Spinal cord (tissue), 10 donors: ENCODE measurements around the gene EDRF1. TPM values are rescaled to one million over a fixed set of nuclear protein-coding genes. Genes with fewer than 3 reads are reported as not detected.
A peak's percentile ranks its signal among the peaks of the same experiment; 100 is the strongest.

Experiments
- DNase-seq, 6 donors: peaks; one replicate each; pipeline versions ENCODE4 v3.0.0 to v3.0.0-alpha.2; 2013 to 2015; ENCODE audit warnings: low spot score in 6 of 6, low read depth in 4 of 6
- H3K27ac ChIP-seq: one replicate; pipeline ENCODE4 v1.5.1; 2013; ENCODE audit warnings: low read depth, low read length, control low read depth
- H3K27me3 ChIP-seq: one replicate; pipeline ENCODE4 v1.6.1; 2013; ENCODE audit warnings: low read length; ENCODE audit not compliant: control insufficient read depth, insufficient read depth
- H3K36me3 ChIP-seq: one replicate; pipeline ENCODE4 v1.6.1; 2013; ENCODE audit warnings: low read length; ENCODE audit not compliant: control insufficient read depth, insufficient read depth
- H3K4me1 ChIP-seq: one replicate; pipeline ENCODE4 v1.6.1; 2013; ENCODE audit warnings: low read length; ENCODE audit not compliant: control insufficient read depth, insufficient read depth
- H3K4me3 ChIP-seq: one replicate; pipeline ENCODE4 v1.5.1; 2013; ENCODE audit warnings: low read depth, low read length, control low read depth
- H3K9me3 ChIP-seq: one replicate; pipeline ENCODE4 v1.6.1; 2013; ENCODE audit warnings: low read length; ENCODE audit not compliant: control insufficient read depth, insufficient read depth
- WGBS: methylation state at CpG from one replicate; pipeline ENCODE4 v1.1.5; 2013; ENCODE audit warnings: missing lambda C conversion rate; ENCODE audit not compliant: insufficient coverage; 5-methylcytosine and 5-hydroxymethylcytosine counted together
- polyA plus RNA-seq, 2 donors: library from polyadenylated mRNA; unstranded; fragments of 120-200 nt; gene quantifications; one replicate each; pipeline ENCODE4 v1.2.1, GENCODE V29; 2013; ENCODE audit not compliant: insufficient read length in 2 of 2
- total RNA-seq, 2 donors: library from RNA; depleted of rRNA in 1 of 2; stranded (reverse); fragments of 120-200 nt in 1 of 2; fragments of >200 nt in 1 of 2; gene quantifications; one replicate each; pipeline versions ENCODE4 v1.2.3 to v1.2.4, GENCODE V29; 2013 to 2014
- donor health status: healthy.

EDRF1 gene
- total and polyA plus RNA-seq, 4 donors = 30.6 to 37.6 (median 34.2) TPM

- 100% methylated on average over 1 of the region's 3 CpGs for WGBS
- Histone ChIP-seq H3K27me3 (no peaks in the 10 kb centered on the region), H3K4me3 (no peak overlapping the region), H3K4me1 (no peaks in the 10 kb centered on the region), H3K36me3 (peaks cover 22% of the 10 kb centered on the region), H3K9me3 (no peaks in the 10 kb centered on the region), H3K27ac (no peak overlapping the region)
- DNase-seq = no peak
Observed at GRCh38 chr10:125727436-125727835, 7.9 kb downstream of the EDRF1 start.

- no peak for DNase-seq
- Histone ChIP-seq H3K4me1 (no peaks in the 10 kb centered on the region), H3K27ac (no peak overlapping the region), H3K4me3 (no peak overlapping the region), H3K36me3 (peaks cover 23% of the 10 kb centered on the region), H3K27me3 (no peaks in the 10 kb centered on the region), H3K9me3 (no peaks in the 10 kb centered on the region)
- WGBS = no CpG with 5 or more reads among the region's 1 CpG
Observed at GRCh38 chr10:125734148-125734547, 14.6 kb downstream of the EDRF1 start.

- H3K27ac ChIP-seq = no peak overlapping the region
- DNase-seq = no peak
- no peaks in the 10 kb centered on the region for H3K9me3 ChIP-seq
- no CpG with 5 or more reads among the region's 1 CpG for WGBS
- peaks cover 23% of the 10 kb centered on the region for H3K36me3 ChIP-seq
- H3K4me1 ChIP-seq = no peaks in the 10 kb centered on the region
- no peak overlapping the region for H3K4me3 ChIP-seq
- no peaks in the 10 kb centered on the region for H3K27me3 ChIP-seq
Observed at GRCh38 chr10:125734823-125735222, 15.3 kb downstream of the EDRF1 start.

- H3K36me3 ChIP-seq = peaks cover 24% of the 10 kb centered on the region
Observed at GRCh38 chr10:125738206-125738605, 18.7 kb downstream of the EDRF1 start.

GRCh38 chr10:125739994-125740679, 20.6 kb downstream of the EDRF1 start:
- Histone ChIP-seq H3K27ac (no peak overlapping the region), H3K36me3 (peaks cover 40% of the 10 kb centered on the region)
- 79% methylated on average over 4 of the region's 7 CpGs for WGBS

More at GRCh38 chr10:125738206-125738605, 18.7 kb downstream of the EDRF1 start:
- Histone ChIP-seq H3K4me3 (no peak overlapping the region), H3K27ac (no peak overlapping the region), H3K4me1 (no peaks in the 10 kb centered on the region), H3K27me3 (no peaks in the 10 kb centered on the region), H3K9me3 (no peaks in the 10 kb centered on the region)
- DNase-seq = no peak
- 40% methylated on average over 1 of the region's 5 CpGs for WGBS

GRCh38 chr10:125742465-125742864, 23.0 kb downstream of the EDRF1 start:
- H3K4me1 ChIP-seq = no peaks in the 10 kb centered on the region
- no CpG with 5 or more reads among the region's 2 CpGs for WGBS
- no peaks in the 10 kb centered on the region for H3K27me3 ChIP-seq
- H3K36me3 ChIP-seq = peaks cover 43% of the 10 kb centered on the region
- peak in 4 of 6 donors; percentile 13 to 81 (median 20) for DNase-seq
- no peaks in the 10 kb centered on the region for H3K9me3 ChIP-seq
- no peak overlapping the region for H3K4me3 ChIP-seq
- H3K27ac ChIP-seq = no peak overlapping the region

More at GRCh38 chr10:125739994-125740679, 20.6 kb downstream of the EDRF1 start:
- H3K4me3 ChIP-seq = no peak overlapping the region
- peak in 1 of 6 donors; percentile 15 for DNase-seq
- H3K27me3 ChIP-seq = no peaks in the 10 kb centered on the region
- no peaks in the 10 kb centered on the region for H3K4me1 ChIP-seq
- no peaks in the 10 kb centered on the region for H3K9me3 ChIP-seq

GRCh38 chr10:125744909-125745308, 25.4 kb downstream of the EDRF1 start:
- H3K27me3 ChIP-seq = no peaks in the 10 kb centered on the region
- WGBS = 100% methylated on average over 1 of the region's 2 CpGs
- no peaks in the 10 kb centered on the region for H3K4me1 ChIP-seq
- H3K36me3 ChIP-seq = peaks cover 49% of the 10 kb centered on the region
- no peak overlapping the region for H3K4me3 ChIP-seq
- no peak overlapping the region for H3K27ac ChIP-seq
- H3K9me3 ChIP-seq = no peaks in the 10 kb centered on the region
- DNase-seq = no peak

GRCh38 chr10:125747417-125747816, 27.9 kb downstream of the EDRF1 start:
- no peak for DNase-seq
- 90% methylated on average over 2 of the region's 5 CpGs for WGBS
- peaks cover 46% of the 10 kb centered on the region for H3K36me3 ChIP-seq
- H3K4me1 ChIP-seq = no peaks in the 10 kb centered on the region
- H3K27me3 ChIP-seq = no peaks in the 10 kb centered on the region
- no peaks in the 10 kb centered on the region for H3K9me3 ChIP-seq
- no peak overlapping the region for H3K4me3 ChIP-seq
- no peak overlapping the region for H3K27ac ChIP-seq

GRCh38 chr10:125756196-125756595, 36.7 kb downstream of the EDRF1 start:
- Histone ChIP-seq H3K36me3 (peaks cover 29% of the 10 kb centered on the region), H3K4me3 (no peak overlapping the region), H3K27me3 (no peaks in the 10 kb centered on the region), H3K4me1 (no peaks in the 10 kb centered on the region), H3K27ac (no peak overlapping the region), H3K9me3 (no peaks in the 10 kb centered on the region)
- 78% methylated on average over 2 of the region's 5 CpGs for WGBS
- DNase-seq = no peak

- WGBS = 100% methylated on average over 1 of the region's 5 CpGs
- Histone ChIP-seq H3K4me1 (no peaks in the 10 kb centered on the region), H3K27me3 (no peaks in the 10 kb centered on the region), H3K36me3 (peaks cover 26% of the 10 kb centered on the region), H3K9me3 (no peaks in the 10 kb centered on the region), H3K27ac (no peak overlapping the region), H3K4me3 (no peak overlapping the region)
- DNase-seq = no peak
Observed at GRCh38 chr10:125756853-125757487, 37.5 kb downstream of the EDRF1 start.
